H1 (cell line): ENCODE results near the gene BLTP1. TPM values are rescaled to one million over a fixed set of nuclear protein-coding genes. Genes with fewer than 3 reads are reported as not detected.
A peak's percentile ranks its signal among the peaks of the same experiment; 100 is the strongest.

Source experiments
- CTCF ChIA-PET: fragments of 300-600 bp; sonication (Branson Sonifier 250); formaldehyde crosslinking; loops from one replicate; lab custom pipeline; 2021; ENCODE audit not compliant: partially characterized antibody; lab: Charles Lee
- POLR2A ChIA-PET: fragments of 300-600 bp; sonication (Branson Sonifier 250); formaldehyde crosslinking; loops from one replicate; lab custom pipeline; 2021; ENCODE audit warnings: inconsistent platforms; ENCODE audit not compliant: partially characterized antibody; lab: Charles Lee
- DNase-seq, 2 experiments: peaks; one replicate each; pipeline versions ENCODE4 v3.0.0 to v3.0.0-alpha.2; 2010 to 2022; ENCODE audit warnings: low spot score in 2 of 2, low read depth in 1 of 2, mixed read lengths in 1 of 2
- FAIRE-seq: peaks from 2 replicates; lab custom pipeline; 2011; peaks lifted over from hg19 to GRCh38; lab: Jason Lieb, UNC
- H2AFZ ChIP-seq: 2 replicates; pipeline ENCODE4 v1.8.1; 2012; ENCODE audit warnings: low read length, inconsistent platforms
- H2AK5ac ChIP-seq: 2 replicates; pipeline ENCODE4 v1.6.1; 2013; ENCODE audit warnings: low read depth, low read length
- H2BK120ac ChIP-seq: replicated peaks from 2 replicates; pipeline ENCODE3; 2013; ENCODE audit warnings: low read depth, low read length, inconsistent platforms
- H2BK12ac ChIP-seq: 2 replicates; pipeline ENCODE4 v1.6.1; 2013; ENCODE audit warnings: low read depth, low read length
- H2BK15ac ChIP-seq: 2 replicates; pipeline ENCODE4 v1.6.1; 2013; ENCODE audit warnings: low read length
- H2BK20ac ChIP-seq: 2 replicates; pipeline ENCODE4 v1.6.1; 2013; ENCODE audit warnings: low read length
- H2BK5ac ChIP-seq: 2 replicates; pipeline ENCODE4 v1.6.1; 2013; ENCODE audit warnings: low read depth, low read length
- H3K14ac ChIP-seq: 2 replicates; pipeline ENCODE4 v1.6.1; 2013; ENCODE audit warnings: inconsistent platforms; ENCODE audit not compliant: insufficient read length
- H3K18ac ChIP-seq: 2 replicates; pipeline ENCODE4 v1.6.1; 2013; ENCODE audit warnings: low read length; ENCODE audit errors: extremely low read depth
- H3K23ac ChIP-seq: 2 replicates; pipeline ENCODE4 v1.6.1; 2013; ENCODE audit warnings: inconsistent platforms; ENCODE audit not compliant: insufficient read length
- H3K23me2 ChIP-seq: 2 replicates; pipeline ENCODE4 v1.6.1; 2013; ENCODE audit warnings: low read depth, low read length
- H3K27ac ChIP-seq: 2 replicates; pipeline ENCODE4 v1.6.1; 2011; ENCODE audit warnings: low read depth, low read length, inconsistent platforms
- H3K27me3 ChIP-seq, 4 experiments: replicated peaks in 1 of 4; 1 replicate in 1 of 4; 2 replicates in 3 of 4; pipeline versions ENCODE4 v1.6.1 to v1.8.1; 2011 to 2013; ENCODE audit warnings: low read length in 3 of 4, mild to moderate bottlenecking in 3 of 4, inconsistent platforms in 2 of 4, mixed read lengths in 2 of 4, moderate library complexity in 1 of 4; ENCODE audit not compliant: control insufficient read depth in 3 of 4, insufficient read depth in 3 of 4; ENCODE audit errors: extremely low read depth in 1 of 4
- H3K36me3 ChIP-seq, 4 experiments: 2 replicates each; pipeline versions ENCODE4 v1.6.1 to v1.8.1; 2011 to 2013; ENCODE audit warnings: mild to moderate bottlenecking in 4 of 4, low read length in 3 of 4, moderate library complexity in 2 of 4, control low read depth in 1 of 4, inconsistent platforms in 1 of 4; ENCODE audit not compliant: insufficient read depth in 4 of 4, control insufficient read depth in 2 of 4
- H3K4ac ChIP-seq: replicated peaks from 2 replicates; pipeline ENCODE3; 2013; ENCODE audit warnings: low read length, low read depth, mixed read lengths, inconsistent platforms; ENCODE audit not compliant: insufficient read length
- H3K4me1 ChIP-seq, 4 experiments: replicated peaks in 1 of 4; 1 replicate in 1 of 4; 2 replicates in 3 of 4; pipeline versions ENCODE4 v1.6.1 to v1.8.1; 2011 to 2013; ENCODE audit warnings: low read length in 3 of 4, inconsistent platforms in 2 of 4, mixed read lengths in 1 of 4; ENCODE audit not compliant: insufficient read depth in 4 of 4, control insufficient read depth in 3 of 4
- H3K4me2 ChIP-seq, 2 experiments: 2 replicates each; pipeline versions ENCODE4 v1.6.1 to v1.8.1; 2011 to 2013; ENCODE audit warnings: low read depth in 2 of 2, low read length in 2 of 2, control low read depth in 1 of 2, inconsistent platforms in 1 of 2, mild to moderate bottlenecking in 1 of 2; ENCODE audit not compliant: insufficient read depth in 1 of 2
- H3K4me3 ChIP-seq, 4 experiments: fragments of 200-600, 300-600 bp in 1 of 4; sonication (generic), shearing (Covaris generic), sonication (Bioruptor Twin) in 1 of 4; 2 replicates each; pipeline versions ENCODE4 v1.5.1 to v1.8.1; 2011 to 2016; ENCODE audit warnings: low read length in 4 of 4, low read depth in 3 of 4, control low read depth in 2 of 4, inconsistent platforms in 2 of 4, mild to moderate bottlenecking in 2 of 4, mixed read lengths in 1 of 4, moderate library complexity in 1 of 4; ENCODE audit not compliant: insufficient read depth in 2 of 4; ENCODE audit errors: extremely low read depth in 1 of 4
- H3K56ac ChIP-seq: replicated peaks from 2 replicates; pipeline ENCODE3; 2013; ENCODE audit warnings: low read depth, mild to moderate bottlenecking, mixed read lengths, low read length, inconsistent platforms; ENCODE audit not compliant: insufficient read length
- H3K79me1 ChIP-seq: 2 replicates; pipeline ENCODE4 v1.6.1; 2013; ENCODE audit warnings: low read depth, low read length, control low read depth
- H3K79me2 ChIP-seq, 2 experiments: 2 replicates each; pipeline versions ENCODE4 v1.6.1 to v1.8.1; 2012 to 2013; ENCODE audit warnings: low read length in 2 of 2, mild to moderate bottlenecking in 2 of 2, inconsistent platforms in 1 of 2; ENCODE audit not compliant: insufficient read depth in 2 of 2, control insufficient read depth in 1 of 2
- H3K9ac ChIP-seq, 4 experiments: replicated peaks in 1 of 4; 1 replicate in 1 of 4; 2 replicates in 3 of 4; pipeline versions ENCODE4 v1.6.1 to v1.8.1; 2011 to 2013; ENCODE audit warnings: low read depth in 3 of 4, low read length in 3 of 4, control low read depth in 2 of 4, mild to moderate bottlenecking in 2 of 4, moderate library complexity in 2 of 4, inconsistent platforms in 1 of 4; ENCODE audit errors: extremely low read depth in 1 of 4
- H3K9me3 ChIP-seq, 2 experiments: 2 replicates each; pipeline versions ENCODE4 v1.6.1 to v1.8.1; 2012 to 2013; ENCODE audit warnings: mild to moderate bottlenecking in 2 of 2, moderate library complexity in 2 of 2, control low read depth in 1 of 2, inconsistent platforms in 1 of 2, low read depth in 1 of 2, low read length in 1 of 2, mixed read lengths in 1 of 2; ENCODE audit not compliant: insufficient read depth in 2 of 2
- H4K20me1 ChIP-seq, 2 experiments: replicated peaks in 1 of 2; 2 replicates each; pipeline versions ENCODE3 to v1.8.1; 2011 to 2013; ENCODE audit warnings: inconsistent platforms in 2 of 2, low read length in 2 of 2, mild to moderate bottlenecking in 1 of 2; ENCODE audit not compliant: insufficient read depth in 2 of 2, control insufficient read depth in 1 of 2
- H4K5ac ChIP-seq: 2 replicates; pipeline ENCODE4 v1.6.1; 2013; ENCODE audit warnings: low read length, low read depth, mixed read lengths, inconsistent platforms; ENCODE audit not compliant: insufficient read length
- H4K8ac ChIP-seq: 2 replicates; pipeline ENCODE4 v1.8.0; 2013; ENCODE audit warnings: mild to moderate bottlenecking, moderate library complexity, low read length, inconsistent platforms; ENCODE audit not compliant: insufficient read depth; ENCODE audit errors: extremely low read depth
- H4K91ac ChIP-seq: replicated peaks from 2 replicates; pipeline ENCODE3; 2013; ENCODE audit warnings: low read length, mixed read lengths, inconsistent platforms; ENCODE audit not compliant: insufficient read length
- KDM5A ChIP-seq: fragments of 200-600 bp; IDR thresholded peaks from 2 replicates; pipeline ENCODE4 v1.7.1; 2012; ENCODE audit warnings: mild to moderate bottlenecking, low read length, inconsistent platforms, mixed read lengths
- POLR2AphosphoS5 ChIP-seq: IDR thresholded peaks from 2 replicates; pipeline ENCODE4 v1.6.1; 2011; ENCODE audit warnings: low read depth, low read length
- SAP30 ChIP-seq: fragments of 300-600 bp; sonication (generic); IDR thresholded peaks from 2 replicates; pipeline ENCODE4 v1.7.1; 2012; ENCODE audit warnings: low read length, moderate library complexity, mild to moderate bottlenecking, inconsistent platforms; ENCODE audit not compliant: insufficient read depth, insufficient replicate concordance
- SP1 ChIP-seq: IDR thresholded peaks from 2 replicates; pipeline ENCODE4 v1.6.1; 2011; ENCODE audit warnings: low read depth, low read length
- SP2 ChIP-seq: IDR thresholded peaks from 2 replicates; pipeline ENCODE4 v1.6.1; 2012; ENCODE audit warnings: mild to moderate bottlenecking, low read length, inconsistent platforms
- TAF1 ChIP-seq: IDR thresholded peaks from 2 replicates; pipeline ENCODE4 v1.6.1; 2011; ENCODE audit warnings: mild to moderate bottlenecking, low read depth, low read length
- WGBS, 2 experiments: shearing (Covaris generic) in 1 of 2; methylation state at CpG; one replicate each; pipeline versions ENCODE4 v1.1.6 to v1.1.7; 2013 to 2015; ENCODE audit warnings: low lambda C conversion rate in 2 of 2, mixed read lengths in 2 of 2, inconsistent platforms in 1 of 2, low coverage in 1 of 2, missing lambda C conversion rate in 1 of 2; ENCODE audit not compliant: insufficient replicate concordance in 2 of 2, insufficient coverage in 1 of 2, insufficient read length in 1 of 2; ENCODE audit errors: extremely low coverage in 1 of 2, missing lambda C conversion rate in 1 of 2; 5-methylcytosine and 5-hydroxymethylcytosine counted together
- polyA plus RNA-seq, 7 experiments: library from polyadenylated mRNA; depleted of rRNA in 3 of 7; stranded (reverse) in 5 of 7; unstranded in 2 of 7; fragments of >200 nt in 5 of 7; fragments of 200-250 nt in 2 of 7; gene quantifications; 1 replicate in 5 of 7; 2 replicates in 1 of 7; 4 replicates in 1 of 7; pipeline versions ENCODE4 v1.2.1 to v1.2.3, GENCODE V29; 2011 to 2013; ENCODE audit warnings: missing spikeins in 2 of 7, mixed read lengths in 2 of 7
- total RNA-seq: library from RNA; stranded (reverse); fragmentation: NEBNext Ultra II Directional; extraction: Animal tissue kit (Norgen Biotek cat#: 25700); gene quantifications from 2 replicates; pipeline ENCODE4 v1.2.1, GENCODE V29; 2021

The BLTP1 gene
- total and polyA plus RNA-seq, 2 of the 8 experiments (the other 6 are each of a cell fraction or from before 2014, with no cell fraction given), result 14.0 to 27.9 TPM

- H2BK15ac ChIP-seq, result peak overlapping the region; percentile 72; the same call in 1 of the 2 replicates
- peaks cover 0 to 4% of the 10 kb centered on the region in 2 experiments; a peak in 1 of 4 replicates for H3K9me3 ChIP-seq
- CTCF ChIA-PET, result no interaction called here
- 2% methylated on average over 16 of the region's 16 CpGs; no CpG with 5 or more reads in 1 of the 2 experiments for WGBS, 2 experiments
- H3K23ac ChIP-seq, result no peak overlapping the region
- H3K4me1 ChIP-seq, result peaks cover 0 to 4% (median 0%) of the 10 kb centered on the region in 4 experiments; a peak in 2 of 7 replicates
- TF ChIP-seq SP1 (no peak), POLR2AphosphoS5 (0 out of 2 replicates have a peak, but pooled peaks have one; percentile 26), SP2 (no peak), KDM5A (no peak), TAF1 (no peak), SAP30 (peak; percentile 58)
- POLR2A ChIA-PET, result interaction anchor here (1.0 kb wide), 1 partner anchor 32 kb away, joined by 3 read pairs; no protein-coding TSS in a partner anchor
- no peak overlapping the region for H2BK20ac ChIP-seq
- no peak for FAIRE-seq
- peak overlapping the region; percentile 91 for H4K8ac ChIP-seq
- H3K4me3 ChIP-seq, result peak overlapping the region; percentile 87 to 95 (median 92)
- H3K36me3 ChIP-seq, result peaks cover 0 to 18% (median 2%) of the 10 kb centered on the region in 4 experiments; a peak in 3 of 8 replicates
- peak overlapping the region in 3 of 4 experiments; percentile 66 to 72 (median 71); a peak in 6 of 7 replicates for H3K9ac ChIP-seq
- H4K20me1 ChIP-seq, result no peaks in the 10 kb centered on the region
- H2BK12ac ChIP-seq, result 0 out of 2 replicates have a peak overlapping the region, but pooled peaks have one; percentile 50
- H3K23me2 ChIP-seq, result peaks cover 3% of the 10 kb centered on the region
- peak overlapping the region; percentile 54 for H2BK120ac ChIP-seq
- peak overlapping the region; percentile 26 for H4K5ac ChIP-seq
- peak overlapping the region; percentile 47 for H2AFZ ChIP-seq
- peak overlapping the region; percentile 25 for H3K56ac ChIP-seq
- peak overlapping the region; percentile 84 to 96 for H3K4me2 ChIP-seq
- H4K91ac ChIP-seq, result no peak overlapping the region
- DNase-seq, result no peak
- no peaks in the 10 kb centered on the region for H3K27me3 ChIP-seq
- H2BK5ac ChIP-seq, result peak overlapping the region; percentile 71
- no peaks in the 10 kb centered on the region; the same call in 1 of the 2 replicates for H3K79me1 ChIP-seq
- H3K79me2 ChIP-seq, result peaks cover 0 to 14% of the 10 kb centered on the region in 2 experiments; a peak in 2 of 4 replicates
- H3K27ac ChIP-seq, result peak overlapping the region; percentile 68
- peak overlapping the region; percentile 69 for H3K4ac ChIP-seq
- H3K14ac ChIP-seq, result no peak overlapping the region
- no peak overlapping the region for H2AK5ac ChIP-seq
- H3K18ac ChIP-seq, result no peak overlapping the region; the same call in 1 of the 2 replicates
Observed at GRCh38 chr4:122152711-122153226, 638 bp downstream of the BLTP1 start.
